ENCODE measurements around the gene PLEKHJ1. TPM values are rescaled to one million over a fixed set of nuclear protein-coding genes. Genes with fewer than 3 reads are reported as not detected.

Gene PLEKHJ1
- total RNA-seq, 2 experiments from 2014 or later = 58.3 to 60.4 TPM

GRCh38 chr19:2236064-2236313, 140 bp downstream of the PLEKHJ1 start:
- H3K9me3 Mint-ChIP-seq = no peaks in the 10 kb centered on the region
- H3K4me1 Mint-ChIP-seq = peaks cover 63% of the 10 kb centered on the region
- CTCF ChIA-PET = interaction anchor here (0.6 to 2.8 kb wide), 8 partner anchors 23 to 372 kb away, joined by 3 to 14 read pairs (median 4); partner anchors contain the start of gene AP3D1
- POLR2A ChIA-PET = interaction anchor here (0.6 to 2.5 kb wide), 14 partner anchors 10 to 363 kb away, joined by 3 to 14 read pairs (median 5); partner anchors contain the start of genes DOT1L, GADD45B, LSM7 and SPPL2B
- no peaks in the 10 kb centered on the region for H3K27me3 Mint-ChIP-seq
- peak overlapping the region; percentile 94 for H3K4me3 Mint-ChIP-seq
- DNase-seq = no peak
- H3K36me3 Mint-ChIP-seq (ENCODE audit: low read depth) = peaks cover 48% of the 10 kb centered on the region
- H3K27ac Mint-ChIP-seq = peak overlapping the region; percentile 96

GRCh38 chr19:2235381-2236063, 607 bp downstream of the PLEKHJ1 start:
- peaks cover 45% of the 10 kb centered on the region for H3K36me3 Mint-ChIP-seq (ENCODE audit: low read depth)
- H3K4me1 Mint-ChIP-seq = peaks cover 59% of the 10 kb centered on the region
- POLR2A ChIA-PET = interaction anchor here (0.6 to 2.5 kb wide), 17 partner anchors 9 to 385 kb away, joined by 3 to 14 read pairs (median 5); partner anchors contain the start of genes DOT1L, GADD45B, LSM7 and SPPL2B
- H3K27ac Mint-ChIP-seq = peak overlapping the region; percentile 86
- CTCF ChIA-PET = interaction anchor here (0.6 to 2.8 kb wide), 8 partner anchors 24 to 371 kb away, joined by 3 to 14 read pairs (median 4); partner anchors contain the start of gene AP3D1
- no peaks in the 10 kb centered on the region for H3K27me3 Mint-ChIP-seq
- no peak for DNase-seq
- no peaks in the 10 kb centered on the region for H3K9me3 Mint-ChIP-seq
- peak overlapping the region; percentile 94 for H3K4me3 Mint-ChIP-seq

GRCh38 chr19:2234996-2235380, 1.1 kb downstream of the PLEKHJ1 start:
- Mint-ChIP-seq H3K9me3 (no peaks in the 10 kb centered on the region), H3K36me3 (ENCODE audit: low read depth) (peaks cover 46% of the 10 kb centered on the region), H3K4me3 (peak overlapping the region; percentile 94), H3K27ac (peak overlapping the region; percentile 86), H3K27me3 (no peaks in the 10 kb centered on the region), H3K4me1 (peaks cover 55% of the 10 kb centered on the region)
- DNase-seq = no peak
- POLR2A ChIA-PET = interaction anchor here (0.9 to 2.5 kb wide), 13 partner anchors 9 to 386 kb away, joined by 3 to 14 read pairs (median 5); partner anchors contain the start of genes DOT1L, LSM7, SPPL2B and TIMM13
- CTCF ChIA-PET = interaction anchor here (1.0 to 2.8 kb wide), 5 partner anchors 24 to 83 kb away, joined by 3 to 14 read pairs (median 10); partner anchors contain the start of gene AP3D1

- DNase-seq = no peak
- H3K4me3 Mint-ChIP-seq = peak overlapping the region; percentile 94
- no peaks in the 10 kb centered on the region for H3K27me3 Mint-ChIP-seq
- peaks cover 46% of the 10 kb centered on the region for H3K36me3 Mint-ChIP-seq (ENCODE audit: low read depth)
- CTCF ChIA-PET = interaction anchor here (0.6 to 2.8 kb wide), 5 partner anchors 26 to 82 kb away, joined by 3 to 14 read pairs (median 3); partner anchors contain the start of genes AP3D1 and DOT1L
- no peaks in the 10 kb centered on the region for H3K9me3 Mint-ChIP-seq
- POLR2A ChIA-PET = interaction anchor here (0.8 to 2.5 kb wide), 5 partner anchors 12 to 55 kb away, joined by 3 to 14 read pairs (median 3); no protein-coding TSS in a partner anchor
- H3K4me1 Mint-ChIP-seq = peaks cover 43% of the 10 kb centered on the region
- H3K27ac Mint-ChIP-seq = peak overlapping the region; percentile 2
These were observed 2.4 kb downstream of the PLEKHJ1 start for GRCh38 chr19:2233601-2234280.

- peaks cover 31% of the 10 kb centered on the region for H3K4me1 Mint-ChIP-seq
- ChIA-PET CTCF (no interaction called here), POLR2A (interaction anchor here (1.0 to 1.1 kb wide), 2 partner anchors 16 to 95 kb away, joined by 3 read pairs; no protein-coding TSS in a partner anchor)
- H3K4me3 Mint-ChIP-seq = no peak overlapping the region
- no peaks in the 10 kb centered on the region for H3K9me3 Mint-ChIP-seq
- DNase-seq = no peak
- H3K36me3 Mint-ChIP-seq (ENCODE audit: low read depth) = peaks cover 34% of the 10 kb centered on the region
- no peaks in the 10 kb centered on the region for H3K27me3 Mint-ChIP-seq
- peak overlapping the region; percentile 44 for H3K27ac Mint-ChIP-seq
These were observed 3.6 kb downstream of the PLEKHJ1 start for GRCh38 chr19:2232286-2233151.

- no peak overlapping the region for H3K4me3 Mint-ChIP-seq
- H3K27me3 Mint-ChIP-seq = no peaks in the 10 kb centered on the region
- CTCF ChIA-PET = no interaction called here
- H3K4me1 Mint-ChIP-seq = peaks cover 29% of the 10 kb centered on the region
- DNase-seq = no peak
- H3K27ac Mint-ChIP-seq = no peak overlapping the region
- no peaks in the 10 kb centered on the region for H3K9me3 Mint-ChIP-seq
- peaks cover 31% of the 10 kb centered on the region for H3K36me3 Mint-ChIP-seq (ENCODE audit: low read depth)
- POLR2A ChIA-PET = interaction anchor here (1.5 to 2.2 kb wide), 2 partner anchors 17 to 39 kb away, joined by 4 to 9 read pairs; no protein-coding TSS in a partner anchor
These were observed 4.4 kb downstream of the PLEKHJ1 start for GRCh38 chr19:2231621-2232221.

GRCh38 chr19:2230807-2231533, 5.2 kb downstream of the PLEKHJ1 start:
- peaks cover 26% of the 10 kb centered on the region for H3K36me3 Mint-ChIP-seq (ENCODE audit: low read depth)
- H3K9me3 Mint-ChIP-seq = no peaks in the 10 kb centered on the region
- peaks cover 26% of the 10 kb centered on the region for H3K4me1 Mint-ChIP-seq
- DNase-seq = no peak
- ChIA-PET CTCF (interaction anchor here (0.6 kb wide), 1 partner anchor 49 kb away, joined by 3 read pairs; no protein-coding TSS in a partner anchor), POLR2A (interaction anchor here (1.5 to 2.2 kb wide), 2 partner anchors 16 to 40 kb away, joined by 4 to 9 read pairs; no protein-coding TSS in a partner anchor)
- H3K27ac Mint-ChIP-seq = no peak overlapping the region
- no peaks in the 10 kb centered on the region for H3K27me3 Mint-ChIP-seq
- H3K4me3 Mint-ChIP-seq = no peak overlapping the region

GRCh38 chr19:2230033-2230531, 6.0 kb downstream of the PLEKHJ1 start:
- Mint-ChIP-seq H3K27me3 (no peaks in the 10 kb centered on the region), H3K4me3 (no peak overlapping the region), H3K9me3 (no peaks in the 10 kb centered on the region), H3K4me1 (peaks cover 22% of the 10 kb centered on the region), H3K36me3 (ENCODE audit: low read depth) (peaks cover 33% of the 10 kb centered on the region), H3K27ac (no peak overlapping the region)
- CTCF ChIA-PET = interaction anchor here (0.5 kb wide), 1 partner anchor 74 kb away, joined by 3 read pairs; no protein-coding TSS in a partner anchor
- no peak for DNase-seq
- POLR2A ChIA-PET = interaction anchor here (1.5 to 2.2 kb wide), 2 partner anchors 15 to 41 kb away, joined by 4 to 9 read pairs; no protein-coding TSS in a partner anchor

GRCh38 chr19:2229103-2230032, 6.8 kb downstream of the PLEKHJ1 start:
- Mint-ChIP-seq H3K4me3 (no peak overlapping the region), H3K36me3 (ENCODE audit: low read depth) (peaks cover 38% of the 10 kb centered on the region), H3K27ac (no peak overlapping the region), H3K9me3 (no peaks in the 10 kb centered on the region), H3K27me3 (no peaks in the 10 kb centered on the region), H3K4me1 (peaks cover 16% of the 10 kb centered on the region)
- no peak for DNase-seq
- ChIA-PET CTCF (interaction anchor here (1.1 kb wide), 1 partner anchor 73 kb away, joined by 3 read pairs; no protein-coding TSS in a partner anchor), POLR2A (interaction anchor here (2.2 kb wide), 1 partner anchor 41 kb away, joined by 9 read pairs; no protein-coding TSS in a partner anchor)

GRCh38 chr19:2228157-2229030, 7.7 kb downstream of the PLEKHJ1 start:
- ChIA-PET POLR2A (interaction anchor here (0.8 kb wide), 1 partner anchor 11 kb away, joined by 3 read pairs; no protein-coding TSS in a partner anchor), CTCF (interaction anchor here (1.0 to 1.1 kb wide), 2 partner anchors 72 to 94 kb away, joined by 3 read pairs; no protein-coding TSS in a partner anchor)
- Mint-ChIP-seq H3K27ac (no peak overlapping the region), H3K27me3 (no peaks in the 10 kb centered on the region), H3K4me1 (peaks cover 15% of the 10 kb centered on the region), H3K4me3 (no peak overlapping the region), H3K9me3 (no peaks in the 10 kb centered on the region), H3K36me3 (ENCODE audit: low read depth) (peaks cover 40% of the 10 kb centered on the region)
- no peak for DNase-seq

Data from activated CD4-positive, alpha-beta memory T cell treated with anti-CD3 and anti-CD28 coated beads, Interleukin-2, amount 10 ng/mL, durations not matched to agents 7 days and 5 days (primary cell).